PC-9 (cell line): ENCODE results near the gene PPP1R2C. TPM values are rescaled to one million over a fixed set of nuclear protein-coding genes. Genes with fewer than 3 reads are reported as not detected.

Experiments used
- BruUV-seq: library from RNA; stranded (reverse); fragments of 400-500 nt; replicated peaks from 2 replicates; lab custom pipeline; 2021; lab: Mats Ljungman, UMichigan
- CTCF ChIA-PET: fragments of 300-600 bp; sonication (Branson Sonifier 250); formaldehyde crosslinking; loops from one replicate; lab custom pipeline; 2022; ENCODE audit warnings: antibody characterized with exemption; lab: Charles Lee
- POLR2A ChIA-PET: fragments of 300-600 bp; sonication (Branson Sonifier 250); formaldehyde crosslinking; loops from one replicate; lab custom pipeline; 2022; ENCODE audit warnings: antibody characterized with exemption; ENCODE audit not compliant: unreplicated experiment; lab: Charles Lee
- DNase-seq, 2 experiments: peaks; one replicate each; pipeline versions ENCODE4 v3.0.0 to v3.0.0-alpha.2; 2015 to 2022; ENCODE audit warnings: mixed read lengths in 1 of 2
- H2AFZ ChIP-seq: fragments of 200-600 bp; sonication (generic); 2 replicates; pipeline ENCODE4 v1.8.1; 2017; ENCODE audit warnings: antibody characterized with exemption
- H3F3A ChIP-seq: fragments of 200-600 bp; sonication (generic); 2 replicates; pipeline ENCODE4 v1.8.1; 2017; ENCODE audit warnings: antibody characterized with exemption, mild to moderate bottlenecking, low read depth; ENCODE audit not compliant: insufficient read depth
- H3K27ac ChIP-seq: fragments of 200-600 bp; sonication (generic); 2 replicates; pipeline ENCODE4 v1.6.1; 2016; ENCODE audit warnings: mixed run types
- H3K27me3 ChIP-seq: fragments of 200-600 bp; sonication (generic); 2 replicates; pipeline ENCODE4 v1.6.1; 2016; ENCODE audit warnings: low read depth, mixed run types; ENCODE audit not compliant: insufficient read depth
- H3K36me3 ChIP-seq: fragments of 200-600 bp; sonication (generic); 2 replicates; pipeline ENCODE4 v1.6.1; 2016; ENCODE audit warnings: low read depth, mixed run types
- H3K4me1 ChIP-seq: fragments of 200-600 bp; sonication (generic); replicated peaks from 2 replicates; pipeline ENCODE4 v1.6.1; 2016; ENCODE audit warnings: mixed run types; ENCODE audit not compliant: insufficient read depth
- H3K4me2 ChIP-seq: fragments of 200-600 bp; sonication (generic); 2 replicates; pipeline ENCODE4 v1.6.1; 2017; ENCODE audit warnings: mixed run types
- H3K4me3 ChIP-seq: fragments of 200-600 bp; sonication (generic); 2 replicates; pipeline ENCODE4 v1.6.1; 2016; ENCODE audit warnings: mixed run types
- H3K79me2 ChIP-seq: fragments of 200-600 bp; sonication (generic); 2 replicates; pipeline ENCODE4 v1.6.1; 2017; ENCODE audit warnings: low read depth, mixed run types
- H3K9me2 ChIP-seq: fragments of 200-600 bp; sonication (generic); 2 replicates; pipeline ENCODE4 v1.8.1; 2017; ENCODE audit warnings: mild to moderate bottlenecking; ENCODE audit not compliant: insufficient read depth
- H3K9me3 ChIP-seq: fragments of 200-600 bp; sonication (generic); 2 replicates; pipeline ENCODE4 v1.8.1; 2016; ENCODE audit warnings: low read depth; ENCODE audit not compliant: insufficient read depth
- H4K20me1 ChIP-seq: fragments of 200-600 bp; sonication (generic); 2 replicates; pipeline ENCODE4 v1.8.1; 2017; ENCODE audit not compliant: insufficient read depth
- EZH2 ChIP-seq: fragments of 200-600 bp; sonication (generic); IDR thresholded peaks from 2 replicates; pipeline ENCODE4 v1.8.0; 2017; ENCODE audit warnings: antibody characterized with exemption, low read depth
- intact Hi-C: fragments of 100-400 bp; cut with micrococcal nuclease; formaldehyde crosslinking; loops from one replicate; pipeline ENCODE4 v1.10.0; 2022; ENCODE audit not compliant: unreplicated experiment
- total RNA-seq: library from RNA; stranded (reverse); gene quantifications from 2 replicates; pipeline ENCODE4 v1.2.3, GENCODE V29; 2021
- TF ChIP-seq, protein P1 (sequence below): fragments of 200-600 bp; sonication (generic); conservative IDR thresholded peaks from 2 replicates; pipeline ENCODE4 v1.6.1; 2017; ENCODE audit warnings: mixed run types, antibody characterized with exemption, mild to moderate bottlenecking, moderate library complexity

The PPP1R2C gene
- total RNA-seq, 1 experiment from 2014 or later = not detected

- DNase-seq = no peak
- no peak overlapping the region for H3K4me3 ChIP-seq
- H3K9me2 ChIP-seq = no peaks in the 10 kb centered on the region
- intact Hi-C loops = no loop called here
- no peak overlapping the region for H3K27ac ChIP-seq
- H3K9me3 ChIP-seq = no peaks in the 10 kb centered on the region
- H3F3A ChIP-seq = no peaks in the 10 kb centered on the region
- ChIA-PET POLR2A (no interaction called here), CTCF (no interaction called here)
- H3K36me3 ChIP-seq = no peaks in the 10 kb centered on the region
- no TSS peak for BruUV-seq
- no peak overlapping the region for H3K4me2 ChIP-seq
- no peaks in the 10 kb centered on the region for H3K79me2 ChIP-seq
- no peaks in the 10 kb centered on the region for H3K4me1 ChIP-seq
- no peak for TF ChIP-seq EZH2
- TF ChIP-seq, protein P1, sequence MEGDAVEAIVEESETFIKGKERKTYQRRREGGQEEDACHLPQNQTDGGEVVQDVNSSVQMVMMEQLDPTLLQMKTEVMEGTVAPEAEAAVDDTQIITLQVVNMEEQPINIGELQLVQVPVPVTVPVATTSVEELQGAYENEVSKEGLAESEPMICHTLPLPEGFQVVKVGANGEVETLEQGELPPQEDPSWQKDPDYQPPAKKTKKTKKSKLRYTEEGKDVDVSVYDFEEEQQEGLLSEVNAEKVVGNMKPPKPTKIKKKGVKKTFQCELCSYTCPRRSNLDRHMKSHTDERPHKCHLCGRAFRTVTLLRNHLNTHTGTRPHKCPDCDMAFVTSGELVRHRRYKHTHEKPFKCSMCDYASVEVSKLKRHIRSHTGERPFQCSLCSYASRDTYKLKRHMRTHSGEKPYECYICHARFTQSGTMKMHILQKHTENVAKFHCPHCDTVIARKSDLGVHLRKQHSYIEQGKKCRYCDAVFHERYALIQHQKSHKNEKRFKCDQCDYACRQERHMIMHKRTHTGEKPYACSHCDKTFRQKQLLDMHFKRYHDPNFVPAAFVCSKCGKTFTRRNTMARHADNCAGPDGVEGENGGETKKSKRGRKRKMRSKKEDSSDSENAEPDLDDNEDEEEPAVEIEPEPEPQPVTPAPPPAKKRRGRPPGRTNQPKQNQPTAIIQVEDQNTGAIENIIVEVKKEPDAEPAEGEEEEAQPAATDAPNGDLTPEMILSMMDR = no peak
- no peaks in the 10 kb centered on the region for H3K27me3 ChIP-seq
- no peak overlapping the region for H2AFZ ChIP-seq
- H4K20me1 ChIP-seq = no peaks in the 10 kb centered on the region
These were observed 45.5 kb upstream of the PPP1R2C start for GRCh38 chrX:42823443-42823842.

- CTCF ChIA-PET = no interaction called here
- POLR2A ChIA-PET = no interaction called here
- intact Hi-C loops = no loop called here
- no peaks in the 10 kb centered on the region for H3K79me2 ChIP-seq
- no peaks in the 10 kb centered on the region for H3K36me3 ChIP-seq
- H3K27ac ChIP-seq = no peak overlapping the region
- no peaks in the 10 kb centered on the region for H3K9me3 ChIP-seq
- no peaks in the 10 kb centered on the region for H4K20me1 ChIP-seq
- H3K27me3 ChIP-seq = no peaks in the 10 kb centered on the region
- no peak for TF ChIP-seq EZH2
- TF ChIP-seq, protein P1 = no peak
- no peaks in the 10 kb centered on the region for H3K9me2 ChIP-seq
- no peak overlapping the region for H3K4me2 ChIP-seq
- DNase-seq = no peak
- no TSS peak for BruUV-seq
- H3F3A ChIP-seq = no peaks in the 10 kb centered on the region
- H2AFZ ChIP-seq = no peak overlapping the region
- no peaks in the 10 kb centered on the region for H3K4me1 ChIP-seq
- H3K4me3 ChIP-seq = no peak overlapping the region
These were observed 44.0 kb upstream of the PPP1R2C start for GRCh38 chrX:42821803-42822443.

DNA sequence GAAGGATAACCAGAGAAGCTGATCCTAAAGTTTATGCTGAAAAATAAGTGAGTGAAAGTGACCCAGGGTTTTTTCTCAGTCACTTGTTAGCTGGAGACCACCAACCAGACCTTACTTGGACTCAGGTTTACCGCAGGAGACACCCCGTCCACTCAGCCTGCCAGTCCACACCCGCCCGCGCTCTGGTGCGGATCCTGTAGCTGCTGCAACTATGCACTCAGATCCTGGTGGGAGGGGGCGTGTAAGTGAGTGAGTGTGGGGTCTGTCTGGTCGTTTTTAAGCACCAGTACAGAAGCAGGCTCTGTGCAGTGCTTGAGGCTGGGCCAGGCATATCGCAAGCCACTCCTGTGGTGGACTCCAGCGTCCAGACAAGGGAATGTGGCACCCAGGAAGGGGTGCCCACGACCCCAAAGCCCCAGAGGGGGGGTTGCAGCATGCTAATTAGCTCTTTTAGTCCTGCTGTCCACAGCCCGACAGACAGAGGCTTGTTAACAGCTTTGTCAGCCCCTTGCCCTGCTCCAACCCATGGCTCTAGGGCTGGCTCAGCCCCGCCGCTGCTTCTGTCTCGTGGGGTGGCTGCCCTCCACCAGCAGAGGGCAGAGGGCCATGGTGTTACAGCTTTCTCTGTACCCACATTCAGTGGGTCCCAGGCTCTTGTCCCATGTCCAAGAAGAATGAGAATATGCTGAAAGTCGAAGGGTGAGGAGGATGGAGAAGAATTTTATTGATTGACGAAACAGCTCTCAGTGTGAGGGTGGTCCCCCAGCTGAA lies 40.4 kb upstream of the PPP1R2C start:
- no peaks in the 10 kb centered on the region for H3K4me1 ChIP-seq
- no peaks in the 10 kb centered on the region for H3F3A ChIP-seq
- no peaks in the 10 kb centered on the region for H3K9me2 ChIP-seq
- no peaks in the 10 kb centered on the region for H3K27me3 ChIP-seq
- H4K20me1 ChIP-seq = no peaks in the 10 kb centered on the region
- no peak overlapping the region for H3K4me2 ChIP-seq
- no peaks in the 10 kb centered on the region for H3K79me2 ChIP-seq
- no peak overlapping the region for H3K4me3 ChIP-seq
- no peak for DNase-seq
- TF ChIP-seq, protein P1 = no peak
- TF ChIP-seq EZH2 = no peak
- ChIA-PET CTCF (no interaction called here), POLR2A (no interaction called here)
- H2AFZ ChIP-seq = no peak overlapping the region
- BruUV-seq = no TSS peak
- no peaks in the 10 kb centered on the region for H3K36me3 ChIP-seq
- no peak overlapping the region for H3K27ac ChIP-seq
- no peaks in the 10 kb centered on the region for H3K9me3 ChIP-seq
- intact Hi-C loops = no loop called here
